HG03439 (cell line): Measurements from ENCODE around the gene ANKRD23.
"Not testable (repeated sequence)": the region's sequence is repeated elsewhere in the genome, so short reads cannot be mapped to it uniquely, and the experiment has no call there.

Experiments
- ATAC-seq: cut with Tn5 transposase; IDR thresholded peaks from one replicate; pipeline ENCODE4 v1.9.1; 2021; ENCODE audit warnings: mild to moderate bottlenecking, moderate library complexity; ENCODE audit not compliant: unreplicated experiment

ANKRD23 gene

DNA sequence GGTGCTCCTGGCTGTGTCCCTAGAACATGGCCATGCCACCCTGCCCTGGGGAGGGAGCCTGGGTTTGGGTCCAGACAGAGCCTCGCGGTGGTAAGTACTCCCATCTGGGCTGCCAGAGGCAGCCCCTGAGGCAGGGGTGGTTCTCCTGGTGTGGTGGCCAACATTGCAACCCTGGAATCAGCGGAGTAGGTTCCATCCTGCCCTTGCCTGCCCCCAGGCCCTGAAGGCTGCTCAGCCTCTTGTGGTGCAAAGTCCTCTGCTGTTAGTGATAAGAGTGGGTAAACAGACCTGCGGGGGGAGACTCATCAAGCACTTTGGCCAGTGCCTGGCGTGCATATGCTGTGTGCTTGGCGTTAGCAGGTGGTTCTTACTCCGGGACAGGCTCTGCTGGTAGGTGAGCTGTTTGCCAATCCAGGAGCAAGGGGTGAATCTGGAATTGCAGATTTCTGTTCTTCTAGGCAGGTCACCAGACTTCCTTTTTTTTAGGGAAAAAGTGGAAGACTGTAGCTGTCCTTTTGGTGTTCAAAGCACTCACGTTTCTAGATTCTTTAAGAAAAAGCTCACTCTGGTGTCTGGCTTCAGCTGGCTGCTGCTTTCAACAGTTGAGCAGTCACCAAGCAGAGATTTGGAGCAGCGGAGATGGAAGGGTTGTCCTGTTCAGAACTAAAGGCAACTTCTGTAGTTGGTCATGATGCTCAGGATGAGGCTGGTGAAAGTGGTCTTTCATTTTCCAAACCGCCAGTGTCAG is 24.5 kb downstream of the ANKRD23 start:
- no peak for ATAC-seq

DNA sequence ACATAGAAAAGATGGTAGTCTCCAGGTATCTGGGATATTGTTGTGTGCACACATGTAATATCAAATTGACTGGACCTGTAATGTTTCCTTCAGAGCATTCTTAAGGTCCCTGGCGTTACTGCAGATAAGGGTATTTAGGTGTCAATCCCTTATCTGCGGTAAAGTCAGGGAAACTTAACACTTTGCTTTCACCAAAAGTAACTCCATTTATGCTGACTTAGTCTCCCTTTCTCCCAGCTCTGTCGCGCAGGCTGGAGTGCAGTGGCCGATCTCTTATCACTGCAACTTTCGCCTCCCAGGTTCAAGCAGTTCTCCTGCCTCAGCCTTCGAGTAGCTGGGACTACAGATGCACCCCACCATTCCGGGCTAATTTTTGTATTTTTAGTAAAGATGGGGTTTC is 25.9 kb downstream of the ANKRD23 start:
- no peak for ATAC-seq

DNA sequence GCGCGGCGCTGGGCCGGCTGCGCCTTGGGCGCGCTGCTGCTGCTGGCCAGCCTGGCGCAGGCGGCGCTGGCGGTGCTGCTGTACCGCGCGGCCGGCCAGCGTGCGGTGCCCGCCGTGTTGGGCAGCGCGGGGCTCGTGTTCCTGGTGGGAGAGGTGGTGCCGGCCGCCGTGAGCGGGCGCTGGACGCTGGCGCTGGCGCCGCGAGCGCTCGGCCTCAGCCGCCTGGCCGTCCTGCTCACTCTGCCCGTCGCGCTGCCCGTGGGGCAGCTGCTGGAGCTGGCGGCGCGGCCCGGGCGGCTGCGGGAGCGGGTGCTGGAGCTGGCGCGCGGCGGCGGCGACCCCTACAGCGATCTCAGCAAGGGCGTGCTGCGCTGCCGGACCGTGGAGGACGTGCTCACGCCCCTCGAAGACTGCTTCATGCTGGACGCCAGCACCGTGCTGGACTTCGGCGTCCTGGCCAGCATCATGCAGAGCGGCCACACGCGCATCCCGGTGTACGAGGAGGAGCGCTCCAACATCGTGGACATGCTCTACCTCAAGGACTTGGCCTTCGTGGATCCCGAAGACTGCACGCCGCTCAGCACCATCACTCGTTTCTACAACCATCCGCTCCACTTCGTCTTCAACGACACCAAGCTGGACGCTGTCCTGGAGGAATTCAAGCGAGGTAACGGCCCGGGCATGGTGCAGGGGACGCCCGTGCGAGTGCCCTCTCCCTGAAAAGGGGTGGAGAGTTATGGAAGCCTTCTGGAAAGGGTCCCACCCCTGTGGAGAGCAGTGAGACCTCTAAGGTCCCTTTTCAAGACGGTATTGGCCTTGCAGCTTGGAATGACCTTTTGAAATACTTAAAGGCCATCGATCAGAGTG is 26.8 kb downstream of the ANKRD23 start:
- ATAC-seq = no peak

DNA sequence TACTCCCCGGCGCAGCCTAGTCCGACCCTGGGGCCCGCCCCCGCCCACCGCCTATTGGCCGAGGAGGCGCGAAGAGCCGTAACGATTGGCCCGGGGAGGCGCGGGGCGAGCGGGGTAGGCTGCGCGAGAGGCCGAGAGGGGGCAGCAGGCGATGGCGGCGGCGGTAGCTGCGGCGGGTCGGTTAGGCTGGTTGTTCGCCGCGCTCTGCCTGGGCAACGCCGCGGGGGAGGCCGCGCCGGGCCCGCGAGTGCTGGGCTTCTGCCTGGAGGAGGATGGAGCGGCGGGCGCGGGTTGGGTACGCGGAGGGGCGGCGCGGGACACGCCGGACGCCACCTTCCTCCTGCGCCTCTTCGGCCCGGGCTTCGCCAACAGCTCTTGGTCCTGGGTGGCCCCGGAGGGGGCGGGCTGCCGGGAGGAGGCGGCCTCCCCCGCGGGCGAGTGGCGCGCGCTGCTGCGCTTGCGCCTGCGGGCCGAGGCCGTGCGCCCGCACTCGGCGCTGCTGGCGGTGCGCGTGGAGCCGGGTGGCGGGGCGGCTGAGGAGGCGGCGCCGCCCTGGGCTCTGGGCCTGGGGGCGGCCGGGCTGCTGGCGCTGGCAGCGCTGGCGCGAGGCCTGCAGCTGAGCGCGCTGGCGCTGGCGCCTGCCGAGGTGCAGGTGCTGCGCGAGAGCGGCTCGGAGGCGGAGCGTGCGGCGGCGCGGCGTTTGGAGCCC is 27.5 kb downstream of the ANKRD23 start, which contains the start of gene CNNM3:
Gene CNNM3, plus strand, starts transcription at position 142 of the 709 bp plus-strand sequence. Its CDS starts 10 bp downstream, at position 152.
- ATAC-seq = peak; percentile 77

DNA sequence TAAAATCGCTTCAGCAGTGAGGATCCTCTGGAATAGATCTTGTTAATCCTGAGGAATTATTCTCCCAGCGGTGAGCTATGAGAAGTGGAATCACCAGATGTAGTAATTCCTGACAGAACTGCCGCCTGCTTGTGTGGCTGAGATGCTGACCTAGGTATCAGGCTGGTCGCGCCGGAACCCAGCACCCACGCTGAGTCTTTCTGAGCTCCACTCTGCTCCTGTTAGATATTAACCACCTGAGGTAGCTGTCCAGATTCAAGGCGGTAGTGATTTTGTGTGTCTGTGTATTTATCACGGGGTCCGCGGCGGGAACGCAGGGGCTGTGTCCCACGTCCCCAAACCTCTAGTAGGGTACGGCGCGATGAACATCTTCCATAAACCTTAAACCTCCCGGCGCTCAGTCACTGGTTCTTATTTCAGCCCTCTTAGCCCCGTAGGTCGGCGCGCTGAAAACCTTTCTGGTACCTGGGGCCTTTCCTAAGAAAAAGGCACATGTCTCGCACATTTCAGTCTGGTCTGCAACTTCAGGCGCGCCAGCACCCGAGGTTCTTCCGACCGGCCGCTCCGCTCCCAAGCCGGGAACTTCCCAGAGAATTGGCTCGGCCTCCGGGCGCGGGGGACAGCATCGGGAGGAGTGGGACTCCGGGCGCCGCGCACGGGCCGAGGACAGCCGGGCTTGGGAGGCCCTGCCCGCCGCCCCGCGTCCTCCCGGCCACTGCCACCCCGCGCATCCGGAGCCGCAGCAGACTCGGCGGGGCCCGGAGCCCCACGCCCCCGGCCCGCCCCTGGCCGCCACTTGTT is 28.3 kb downstream of the ANKRD23 start:
- ATAC-seq = peak; percentile 2

DNA sequence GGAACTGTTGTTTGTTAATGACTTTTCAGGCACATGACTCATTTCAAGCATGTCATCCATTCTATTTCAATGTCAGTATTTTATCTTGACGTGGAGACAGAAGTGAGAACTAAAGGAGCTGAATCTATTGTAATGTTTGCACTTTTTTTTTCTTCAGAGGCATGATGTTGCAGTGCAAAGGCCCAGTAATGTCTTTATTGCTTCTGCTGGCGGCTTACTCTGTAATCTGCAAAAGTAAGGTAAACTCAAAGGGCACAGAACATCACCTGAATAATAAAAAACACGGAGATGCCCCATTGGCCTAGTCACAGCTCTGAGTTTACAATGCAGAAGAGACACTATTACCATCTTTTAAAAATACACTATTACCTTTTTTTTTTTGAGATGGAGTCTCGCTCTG is 30.2 kb downstream of the ANKRD23 start:
- no peak for ATAC-seq

DNA sequence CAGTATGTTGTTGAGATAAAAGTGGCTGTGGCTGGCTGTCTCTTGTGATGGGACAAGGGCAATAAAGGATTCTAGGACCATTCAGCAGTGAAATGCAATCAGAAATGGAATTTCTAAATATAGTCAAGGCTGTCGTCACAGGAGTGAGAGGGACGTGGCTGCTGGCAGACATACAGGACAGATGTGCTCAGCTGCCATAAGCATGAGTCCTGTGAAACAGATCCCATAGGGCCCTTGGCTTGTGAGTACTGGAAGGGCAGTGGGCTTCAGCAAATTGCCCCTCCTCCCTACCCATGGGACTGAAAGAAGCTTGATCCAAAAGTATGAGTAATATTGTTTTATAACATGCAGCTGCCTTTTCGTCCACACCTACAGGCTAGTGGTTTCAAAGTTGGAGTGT is 31.9 kb downstream of the ANKRD23 start:
- ATAC-seq = no peak

DNA sequence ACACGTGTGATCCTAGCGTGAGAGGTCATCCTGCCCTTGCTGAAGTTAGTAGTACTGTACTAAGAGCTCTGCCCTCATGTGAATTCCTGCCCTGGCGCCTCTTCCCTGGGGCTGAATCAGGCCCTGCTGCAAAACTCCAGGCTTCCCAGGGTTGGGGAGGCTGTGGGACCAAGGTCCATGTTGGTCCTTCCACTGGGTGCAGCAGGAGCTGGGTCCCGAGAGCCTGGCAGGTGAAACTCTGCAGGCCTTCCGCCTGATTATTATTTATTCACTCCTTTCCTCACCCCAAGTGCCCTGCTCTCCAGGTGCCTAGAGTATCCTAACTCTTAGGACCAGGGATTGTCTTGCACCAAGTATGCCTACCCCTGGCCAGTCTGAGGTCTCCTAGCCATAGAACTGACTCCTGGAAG is 33.0 kb downstream of the ANKRD23 start:
- ATAC-seq = no peak

DNA sequence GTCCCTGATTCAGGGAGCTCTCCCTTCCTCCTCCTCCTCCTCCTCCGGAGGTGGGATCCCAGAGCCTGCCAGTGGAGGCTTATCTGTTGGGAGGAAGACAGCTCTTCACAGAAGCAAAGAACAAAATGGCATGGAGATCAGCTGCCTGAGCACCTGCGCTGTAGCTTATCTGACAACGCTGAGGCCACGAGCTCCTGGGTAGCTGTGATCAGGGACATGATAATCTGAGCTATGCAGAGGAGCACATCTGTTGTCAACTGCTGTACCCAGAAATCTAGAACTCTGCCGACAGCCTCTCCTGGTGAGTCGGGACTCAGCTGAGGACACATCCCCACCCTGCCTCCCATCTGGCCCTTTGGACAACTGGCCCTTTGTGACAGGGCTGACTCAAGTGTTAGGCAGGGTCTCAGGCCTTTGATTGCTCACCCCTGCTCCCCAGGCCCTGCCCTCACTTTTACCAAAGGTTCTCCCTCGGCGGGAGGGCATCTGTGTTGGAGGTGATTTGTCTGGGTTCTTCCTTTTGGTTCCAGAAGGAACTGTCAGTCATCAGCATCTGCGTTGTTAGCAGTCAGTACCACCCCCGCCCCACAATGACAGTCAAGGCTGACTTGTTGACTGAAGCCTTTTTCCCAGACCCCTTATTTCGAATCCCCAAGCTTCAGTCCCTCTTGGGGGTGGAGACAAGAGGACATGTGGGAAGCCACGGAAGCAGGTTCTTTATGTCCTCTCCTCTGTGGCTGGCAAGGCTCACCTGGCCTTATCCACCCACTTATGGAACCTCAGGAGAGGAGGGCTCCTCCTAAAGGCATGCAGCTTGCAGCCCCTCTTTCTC is 33.7 kb downstream of the ANKRD23 start:
- no peak for ATAC-seq

DNA sequence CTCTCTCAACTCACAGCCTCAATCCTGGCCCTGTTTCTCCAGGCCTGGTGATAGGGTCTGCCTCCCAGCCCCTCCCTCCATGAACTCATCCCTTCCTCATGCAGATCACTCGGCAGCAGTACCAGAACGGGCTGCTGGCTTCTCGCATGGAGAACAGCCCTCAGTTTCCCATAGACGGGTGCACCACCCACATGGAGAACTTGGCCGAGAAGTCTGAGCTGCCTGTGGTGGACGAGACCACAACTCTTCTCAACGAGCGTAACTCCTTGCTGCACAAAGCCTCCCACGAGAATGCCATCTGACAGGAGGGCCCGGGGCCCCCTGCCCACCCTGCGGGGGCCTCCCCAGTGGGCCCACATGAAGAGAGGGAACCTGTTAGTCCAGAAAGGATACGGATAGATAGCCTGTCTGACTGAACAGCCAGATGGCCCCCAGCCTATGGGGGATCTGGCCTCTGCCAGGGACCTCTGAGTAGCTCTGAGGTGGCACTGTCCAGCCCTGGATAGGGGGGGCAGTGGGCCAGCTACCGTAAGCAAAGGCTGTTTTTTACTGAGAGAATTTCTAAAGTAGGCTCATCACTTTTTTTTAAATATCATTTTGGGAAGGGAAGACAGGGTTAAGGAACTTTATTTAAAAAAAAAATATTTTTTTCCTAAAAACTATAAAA is 34.5 kb downstream of the ANKRD23 start:
- ATAC-seq = no peak

DNA sequence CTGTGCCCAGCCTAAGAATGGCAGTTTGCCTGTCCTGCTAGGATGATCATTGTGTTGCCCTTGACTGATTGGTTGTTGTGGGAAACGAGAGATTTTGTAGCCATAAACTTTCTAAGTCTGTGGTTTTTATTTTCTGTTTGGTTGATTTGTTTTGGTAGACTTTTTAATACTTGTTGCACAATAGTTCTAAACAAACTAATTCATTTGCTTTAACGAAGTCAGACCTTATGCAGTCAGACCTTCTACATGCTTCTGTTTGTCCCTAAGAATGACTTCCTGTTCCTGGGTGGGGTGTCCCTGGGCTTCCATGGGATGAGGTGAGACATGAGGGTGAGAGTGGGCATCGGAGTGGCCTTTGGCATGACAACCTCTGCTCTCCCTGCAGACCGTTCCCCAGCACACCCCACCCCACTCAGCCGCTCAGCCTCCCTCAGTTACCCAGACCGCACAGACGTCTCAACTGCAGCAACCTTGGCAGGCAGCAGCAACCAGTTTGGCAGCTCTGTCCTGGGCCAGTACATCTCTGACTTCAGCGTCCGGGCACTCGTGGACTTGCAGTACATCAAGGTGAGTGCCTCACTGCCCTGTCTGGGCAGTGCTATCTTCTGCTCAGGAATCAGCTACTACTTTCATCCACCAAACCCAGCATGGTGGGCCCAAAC is 35.5 kb downstream of the ANKRD23 start:
- ATAC-seq = no peak

DNA sequence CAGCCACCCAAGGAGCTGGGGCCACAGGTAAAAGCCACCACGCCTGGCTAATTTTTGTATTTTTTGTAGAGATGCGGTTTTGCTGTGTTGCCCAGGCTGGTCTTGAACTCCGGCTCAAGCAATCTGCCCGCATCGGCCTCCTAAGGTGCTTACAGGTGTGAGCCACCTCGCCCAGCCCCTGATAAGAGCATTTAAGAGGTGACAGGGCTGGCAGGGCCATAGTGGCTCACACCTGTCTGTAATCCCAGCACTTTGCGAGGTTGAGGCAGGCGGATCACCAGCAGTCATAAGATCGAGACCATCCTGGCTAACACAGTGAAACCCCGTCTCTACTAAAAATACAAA is 36.7 kb downstream of the ANKRD23 start:
- ATAC-seq = no peak

DNA sequence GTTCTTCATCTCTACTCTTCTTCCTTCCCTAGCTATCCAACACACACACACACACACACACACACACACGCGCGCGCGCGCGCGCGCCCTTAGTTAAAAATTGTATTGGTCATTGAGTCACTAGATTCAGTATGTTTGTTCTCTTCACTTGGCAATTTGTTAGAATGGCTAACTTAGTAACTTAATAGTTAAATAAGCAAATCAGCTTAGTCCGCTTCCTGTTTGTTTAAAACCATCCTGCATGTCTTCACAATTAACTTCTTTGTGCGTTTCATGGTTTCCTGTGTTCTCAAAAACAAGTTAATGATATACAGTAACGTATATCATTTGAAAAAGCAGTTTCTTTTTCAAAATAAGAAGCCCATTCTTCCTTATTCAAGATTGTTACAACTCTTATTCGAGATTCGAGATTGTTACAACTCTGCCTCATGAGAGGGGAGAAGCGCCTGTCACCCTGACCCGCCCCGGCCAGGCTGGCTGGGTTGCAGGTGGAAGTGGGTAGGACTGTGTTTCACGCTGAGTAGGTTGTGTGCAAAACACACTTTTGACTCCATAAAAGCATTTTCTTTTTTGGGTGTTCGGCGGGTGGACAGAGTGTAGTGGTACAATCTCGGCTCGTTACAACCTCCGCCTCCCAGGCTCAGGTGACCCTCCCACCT is 37.2 kb downstream of the ANKRD23 start:
- no peak for ATAC-seq

DNA sequence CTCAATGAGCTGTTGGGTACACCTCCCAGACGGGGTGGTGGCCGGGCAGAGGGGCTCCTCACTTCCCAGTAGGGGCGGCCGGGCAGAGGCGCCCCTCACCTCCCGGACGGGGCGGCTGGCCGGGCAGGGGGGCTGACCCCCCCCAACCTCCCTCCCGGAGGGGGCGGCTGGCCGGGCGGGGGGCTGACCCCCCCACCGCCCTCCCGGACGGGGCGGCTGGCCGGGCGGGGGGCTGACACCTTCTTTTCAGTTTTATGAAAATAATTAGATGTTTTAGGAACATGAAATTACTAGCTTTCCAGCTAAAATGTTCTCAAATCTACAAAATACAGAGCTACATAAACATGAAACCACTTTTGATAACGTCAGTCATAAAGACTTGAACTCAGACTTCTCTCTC is 37.9 kb downstream of the ANKRD23 start:
- not testable (repeated sequence) for ATAC-seq

DNA sequence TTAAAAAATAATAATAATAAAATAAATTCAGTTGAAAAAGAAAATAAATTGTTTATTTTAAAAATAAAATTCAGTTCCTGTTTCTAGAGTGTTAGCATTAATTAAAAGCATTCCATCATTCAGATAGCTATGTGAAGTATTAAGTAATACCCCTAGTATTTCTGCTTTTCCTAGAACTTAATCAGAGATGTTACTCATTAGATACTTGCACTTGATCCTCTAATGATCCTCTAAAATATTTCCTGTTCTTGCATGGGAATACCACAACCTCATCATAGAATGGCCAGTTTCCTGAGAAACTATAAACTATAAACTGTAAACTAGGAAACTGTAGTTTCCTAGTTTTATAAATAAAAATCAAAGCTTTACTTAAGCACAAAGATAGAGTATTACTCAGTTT is 38.8 kb downstream of the ANKRD23 start:
- no peak for ATAC-seq

DNA sequence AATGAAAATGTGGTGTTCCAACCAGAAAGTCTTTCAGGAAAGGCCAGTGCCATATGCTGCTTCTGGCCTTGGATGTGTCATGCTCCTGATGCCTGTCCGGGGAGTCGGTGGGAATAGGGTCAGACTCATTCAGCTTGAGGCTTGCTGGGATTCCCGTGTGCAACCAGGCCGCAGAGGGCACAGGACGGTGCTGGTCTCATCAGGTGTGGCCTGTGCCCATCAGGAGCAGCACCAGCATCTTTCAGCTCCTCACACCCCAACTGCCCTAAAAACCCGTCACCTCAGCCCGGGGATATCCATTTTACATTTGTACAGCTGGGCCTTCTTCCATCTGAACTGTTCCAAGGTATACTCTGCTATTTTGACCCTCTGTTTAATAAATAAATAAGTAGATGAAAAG is 41.1 kb downstream of the ANKRD23 start:
- no peak for ATAC-seq

DNA sequence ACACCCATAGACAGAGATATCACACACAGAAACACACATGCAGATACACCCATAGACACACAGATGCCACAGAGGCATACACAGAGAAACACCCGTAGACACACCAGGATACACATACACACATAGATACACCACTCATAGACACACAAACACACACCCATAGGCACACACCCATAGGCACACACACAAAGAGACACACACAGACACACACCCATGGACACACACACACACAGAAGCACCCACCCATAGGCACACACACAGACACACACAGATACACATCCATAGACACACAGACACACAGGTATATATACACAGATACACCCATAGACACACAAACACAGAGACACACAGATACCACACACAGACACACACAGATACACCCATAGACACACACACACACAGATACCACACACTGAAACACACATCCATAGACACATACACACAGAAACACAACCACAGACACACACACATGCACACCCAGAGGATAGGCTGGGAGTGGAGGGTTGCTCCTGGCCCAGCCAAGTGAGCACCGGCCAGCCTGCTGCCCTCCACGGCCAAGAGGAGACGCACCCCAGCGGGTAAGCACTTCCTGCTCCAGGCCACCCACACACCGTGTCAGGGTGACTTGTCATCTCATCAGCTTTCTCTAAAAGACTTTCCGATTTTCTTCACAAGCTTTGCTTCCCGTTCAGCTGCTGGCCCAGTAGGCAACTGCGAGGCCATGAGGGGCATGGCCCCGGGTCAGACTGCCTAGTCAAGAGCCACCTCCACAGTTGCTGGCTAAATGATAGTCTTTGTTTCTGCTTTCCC is 41.8 kb downstream of the ANKRD23 start:
- ATAC-seq = no peak
